Glutamatergic neuron (in vitro differentiated cells): ENCODE data around the gene ACVRL1. TPM values are rescaled to one million over a fixed set of nuclear protein-coding genes. Genes with fewer than 3 reads are reported as not detected.

Source experiments
- DNase-seq: peaks from one replicate; pipeline ENCODE4 v3.0.0; 2022
- H3K27ac Mint-ChIP-seq: one replicate; pipeline ENCODE4 v1.8.0; 2020; ENCODE audit warnings: mild to moderate bottlenecking, mixed read lengths, inconsistent platforms; ENCODE audit not compliant: unreplicated experiment
- H3K27me3 Mint-ChIP-seq: one replicate; pipeline ENCODE4 v1.8.0; 2020; ENCODE audit warnings: mild to moderate bottlenecking, moderate library complexity, mixed read lengths, inconsistent platforms; ENCODE audit not compliant: unreplicated experiment
- H3K36me3 Mint-ChIP-seq: one replicate; pipeline ENCODE4 v1.8.0; 2020; ENCODE audit warnings: mild to moderate bottlenecking, mixed read lengths, inconsistent platforms; ENCODE audit not compliant: unreplicated experiment
- H3K4me1 Mint-ChIP-seq: one replicate; pipeline ENCODE4 v1.8.0; 2020; ENCODE audit warnings: mild to moderate bottlenecking, low read depth, mixed read lengths, inconsistent platforms; ENCODE audit not compliant: unreplicated experiment
- H3K4me3 Mint-ChIP-seq: one replicate; pipeline ENCODE4 v1.8.0; 2020; ENCODE audit warnings: mild to moderate bottlenecking, mixed read lengths, inconsistent platforms; ENCODE audit not compliant: unreplicated experiment
- H3K9me3 Mint-ChIP-seq: one replicate; pipeline ENCODE4 v1.8.0; 2020; ENCODE audit warnings: mild to moderate bottlenecking, moderate library complexity, mixed read lengths, inconsistent platforms; ENCODE audit not compliant: unreplicated experiment
- CTCF ChIP-seq: fragments of 200-600 bp; sonication (generic); IDR thresholded peaks from one replicate; pipeline ENCODE4 v1.5.0; 2021; ENCODE audit not compliant: partially characterized antibody, unreplicated experiment
- total RNA-seq: library from RNA; stranded (reverse); fragmentation: NEBNext Ultra II Directional; extraction: Animal tissue kit (Norgen Biotek cat#: 25700); gene quantifications from one replicate; pipeline ENCODE4 v1.2.1, GENCODE V29; 2021; ENCODE audit not compliant: unreplicated experiment

ACVRL1 gene
- total RNA-seq, 1 donor from 2014 or later = 0.39 TPM

- peaks cover 10% of the 10 kb centered on the region for H3K9me3 Mint-ChIP-seq
- peak; percentile 17 for DNase-seq
- H3K27ac Mint-ChIP-seq = no peak overlapping the region
- peaks cover 21% of the 10 kb centered on the region for H3K27me3 Mint-ChIP-seq
- H3K4me3 Mint-ChIP-seq = no peak overlapping the region
- TF ChIP-seq CTCF = no peak
- peaks cover 45% of the 10 kb centered on the region for H3K4me1 Mint-ChIP-seq
- no peaks in the 10 kb centered on the region for H3K36me3 Mint-ChIP-seq
Observed at GRCh38 chr12:51873251-51873994, 33.9 kb upstream of the ACVRL1 start.

- DNase-seq = no peak
- H3K36me3 Mint-ChIP-seq = no peaks in the 10 kb centered on the region
- peaks cover 40% of the 10 kb centered on the region for H3K4me1 Mint-ChIP-seq
- H3K27me3 Mint-ChIP-seq = peaks cover 21% of the 10 kb centered on the region
- H3K4me3 Mint-ChIP-seq = peak overlapping the region; percentile 14
- peak overlapping the region; percentile 62 for H3K27ac Mint-ChIP-seq
- peaks cover 12% of the 10 kb centered on the region for H3K9me3 Mint-ChIP-seq
- TF ChIP-seq CTCF = no peak
Observed at GRCh38 chr12:51874000-51874399, 33.3 kb upstream of the ACVRL1 start.

GRCh38 chr12:51874486-51874885 is 32.8 kb upstream of the ACVRL1 start:
- H3K4me3 Mint-ChIP-seq = no peak overlapping the region
- peaks cover 20% of the 10 kb centered on the region for H3K27me3 Mint-ChIP-seq
- H3K4me1 Mint-ChIP-seq = peaks cover 39% of the 10 kb centered on the region
- peak overlapping the region; percentile 48 for H3K27ac Mint-ChIP-seq
- no peaks in the 10 kb centered on the region for H3K36me3 Mint-ChIP-seq
- TF ChIP-seq CTCF = no peak
- peaks cover 12% of the 10 kb centered on the region for H3K9me3 Mint-ChIP-seq
- DNase-seq = no peak

GRCh38 chr12:51879102-51879501 is 28.2 kb upstream of the ACVRL1 start:
- no peaks in the 10 kb centered on the region for H3K36me3 Mint-ChIP-seq
- peaks cover 2% of the 10 kb centered on the region for H3K27me3 Mint-ChIP-seq

More at GRCh38 chr12:51879102-51879501, 28.2 kb upstream of the ACVRL1 start:
- no peak for DNase-seq
- H3K4me3 Mint-ChIP-seq = no peak overlapping the region
- H3K4me1 Mint-ChIP-seq = peaks cover 5% of the 10 kb centered on the region
- no peak for TF ChIP-seq CTCF
- no peak overlapping the region for H3K27ac Mint-ChIP-seq
- H3K9me3 Mint-ChIP-seq = peaks cover 3% of the 10 kb centered on the region
